C4-2B (cell line): ENCODE measurements around the gene KRT6B.

Source experiments
- CTCF ChIP-seq: fragments of 450-650 bp; conservative IDR thresholded peaks from 2 replicates; pipeline ENCODE4 v1.5.1; 2017; ENCODE audit warnings: mild to moderate bottlenecking
- ZFX ChIP-seq: fragments of 450-650 bp; IDR thresholded peaks from 2 replicates; pipeline ENCODE4 v1.6.1; 2017

- TF ChIP-seq CTCF (no peak), ZFX (no peak)
Measured at GRCh38 chr12:52436828-52437474, 15.0 kb downstream of the KRT6B start.
